H9 (cell line): Measurements from ENCODE around the gene SYAP1. TPM values are rescaled to one million over a fixed set of nuclear protein-coding genes. Genes with fewer than 3 reads are reported as not detected.

Source experiments
- DNase-seq: peaks from one replicate; pipeline ENCODE4 v3.0.0-alpha.2; 2017
- H2AFZ ChIP-seq: one replicate; pipeline ENCODE4 v1.6.1; 2013; ENCODE audit warnings: mild to moderate bottlenecking, low read length, control low read depth, moderate library complexity
- H2AK5ac ChIP-seq: 2 replicates; pipeline ENCODE4 v1.6.1; 2013; ENCODE audit warnings: low read length, control low read depth, mixed read lengths; ENCODE audit not compliant: insufficient read length
- H2BK120ac ChIP-seq: one replicate; pipeline ENCODE4 v1.6.1; 2013; ENCODE audit warnings: low read depth, mild to moderate bottlenecking, low read length, control low read depth, inconsistent platforms; ENCODE audit not compliant: poor library complexity, severe bottlenecking
- H2BK12ac ChIP-seq: 2 replicates; pipeline ENCODE4 v1.6.1; 2013; ENCODE audit warnings: low read length, control low read depth, mixed read lengths, low read depth; ENCODE audit not compliant: insufficient read length
- H2BK15ac ChIP-seq: 2 replicates; pipeline ENCODE4 v1.6.1; 2013; ENCODE audit warnings: low read depth, low read length, control low read depth
- H2BK20ac ChIP-seq: one replicate; pipeline ENCODE4 v1.6.1; 2013; ENCODE audit warnings: low read depth, mild to moderate bottlenecking, low read length, control low read depth, inconsistent platforms; ENCODE audit not compliant: poor library complexity, severe bottlenecking
- H2BK5ac ChIP-seq: 2 replicates; pipeline ENCODE4 v1.6.1; 2013; ENCODE audit warnings: low read length, control low read depth, mixed read lengths; ENCODE audit not compliant: insufficient read length
- H3K14ac ChIP-seq: 2 replicates; pipeline ENCODE4 v1.6.1; 2013; ENCODE audit warnings: low read length, control low read depth; ENCODE audit not compliant: insufficient read depth
- H3K18ac ChIP-seq: 2 replicates; pipeline ENCODE4 v1.6.1; 2013; ENCODE audit warnings: low read depth, mild to moderate bottlenecking, mixed read lengths, low read length, control low read depth; ENCODE audit not compliant: insufficient read length
- H3K23ac ChIP-seq: 2 replicates; pipeline ENCODE4 v1.6.1; 2013; ENCODE audit warnings: low read length, control low read depth, mixed read lengths, low read depth; ENCODE audit not compliant: insufficient read length
- H3K23me2 ChIP-seq: 2 replicates; pipeline ENCODE4 v1.6.1; 2013; ENCODE audit warnings: low read depth, mild to moderate bottlenecking, mixed read lengths, low read length, control low read depth; ENCODE audit not compliant: insufficient read length, poor library complexity, severe bottlenecking
- H3K27ac ChIP-seq: 2 replicates; pipeline ENCODE4 v1.5.1; 2013; ENCODE audit warnings: low read length, control low read depth, mixed read lengths, low read depth; ENCODE audit not compliant: insufficient read length
- H3K27me3 ChIP-seq: 2 replicates; pipeline ENCODE4 v1.6.1; 2013; ENCODE audit warnings: low read length, control low read depth, inconsistent platforms; ENCODE audit not compliant: insufficient read depth
- H3K4ac ChIP-seq: 2 replicates; pipeline ENCODE4 v1.6.1; 2013; ENCODE audit warnings: low read depth, mild to moderate bottlenecking, control low read depth, inconsistent platforms, low read length, moderate library complexity
- H3K4me1 ChIP-seq: 2 replicates; pipeline ENCODE4 v1.6.1; 2013; ENCODE audit warnings: low read length, control low read depth, inconsistent platforms; ENCODE audit not compliant: insufficient read depth
- H3K4me2 ChIP-seq: 2 replicates; pipeline ENCODE4 v1.6.1; 2013; ENCODE audit warnings: low read length, control low read depth, mixed read lengths; ENCODE audit not compliant: insufficient read length, insufficient read depth
- H3K56ac ChIP-seq: 2 replicates; pipeline ENCODE4 v1.6.1; 2013; ENCODE audit warnings: low read depth, mild to moderate bottlenecking, mixed read lengths, low read length, control low read depth; ENCODE audit not compliant: insufficient read length
- H3K79me1 ChIP-seq: 2 replicates; pipeline ENCODE4 v1.6.1; 2013; ENCODE audit warnings: low read depth, mild to moderate bottlenecking, moderate library complexity, low read length, control low read depth, inconsistent platforms; ENCODE audit not compliant: insufficient read depth, poor library complexity, severe bottlenecking
- H3K79me2 ChIP-seq: 2 replicates; pipeline ENCODE4 v1.6.1; 2013; ENCODE audit warnings: low read length, control low read depth, inconsistent platforms; ENCODE audit not compliant: insufficient read depth
- H3K9ac ChIP-seq: 2 replicates; pipeline ENCODE4 v1.6.1; 2013; ENCODE audit warnings: low read length, control low read depth, mixed read lengths; ENCODE audit not compliant: insufficient read length; ENCODE audit errors: extremely low read depth
- H3K9me3 ChIP-seq: one replicate; pipeline ENCODE4 v1.6.1; 2013; ENCODE audit warnings: low read depth, low read length, inconsistent platforms; ENCODE audit not compliant: control insufficient read depth
- H3T11ph ChIP-seq: one replicate; pipeline ENCODE4 v1.6.1; 2013; ENCODE audit warnings: mild to moderate bottlenecking, low read length, control low read depth, inconsistent platforms
- H4K20me1 ChIP-seq: one replicate; pipeline ENCODE4 v1.6.1; 2013; ENCODE audit not compliant: control insufficient read depth, insufficient read length, insufficient read depth
- H4K5ac ChIP-seq: 2 replicates; pipeline ENCODE4 v1.6.1; 2013; ENCODE audit warnings: low read depth, mild to moderate bottlenecking, mixed read lengths, low read length, control low read depth; ENCODE audit not compliant: insufficient read length
- H4K8ac ChIP-seq: replicated peaks from 2 replicates; pipeline ENCODE4 v1.6.1; 2013; ENCODE audit warnings: low read length, control low read depth, mixed read lengths, low read depth; ENCODE audit not compliant: insufficient read length
- H4K91ac ChIP-seq: 2 replicates; pipeline ENCODE4 v1.6.1; 2013; ENCODE audit warnings: low read depth, mild to moderate bottlenecking, moderate library complexity, mixed read lengths, low read length, control low read depth; ENCODE audit not compliant: insufficient read length
- H3K27ac Mint-ChIP-seq, 3 experiments: 2 replicates in 2 of 3; 3 replicates in 1 of 3; pipeline ENCODE4 v1.8.0; 2020 to 2021; ENCODE audit warnings: mixed read lengths in 3 of 3, mild to moderate bottlenecking in 1 of 3, moderate library complexity in 1 of 3
- H3K27me3 Mint-ChIP-seq: 2 replicates; pipeline ENCODE4 v1.8.0; 2021; ENCODE audit warnings: low read depth, mild to moderate bottlenecking, moderate library complexity, mixed read lengths
- H3K36me3 Mint-ChIP-seq, 3 experiments: 2 replicates in 2 of 3; 3 replicates in 1 of 3; pipeline ENCODE4 v1.8.0; 2020 to 2021; ENCODE audit warnings: low read depth in 3 of 3, mixed read lengths in 3 of 3; ENCODE audit not compliant: insufficient read depth in 1 of 3
- H3K4me1 Mint-ChIP-seq, 2 experiments: 2 replicates each; pipeline ENCODE4 v1.8.0; 2020; ENCODE audit warnings: mixed read lengths in 2 of 2
- H3K4me3 Mint-ChIP-seq, 2 experiments: 2 replicates in 1 of 2; 3 replicates in 1 of 2; pipeline ENCODE4 v1.8.0; 2020 to 2021; ENCODE audit warnings: mild to moderate bottlenecking in 2 of 2, mixed read lengths in 2 of 2, moderate library complexity in 1 of 2
- H3K9me3 Mint-ChIP-seq, 2 experiments: 2 replicates in 1 of 2; 3 replicates in 1 of 2; pipeline ENCODE4 v1.8.0; 2020; ENCODE audit warnings: mild to moderate bottlenecking in 2 of 2, mixed read lengths in 2 of 2, moderate library complexity in 1 of 2
- WGBS: extraction: QIAGEN DNeasy Blood & Tissue Kit; methylation state at CpG from one replicate; pipeline ENCODE4 v1.1.7; 2013; ENCODE audit warnings: missing lambda C conversion rate, low lambda C conversion rate, mixed read lengths; ENCODE audit not compliant: insufficient read length; ENCODE audit errors: extremely low coverage; 5-methylcytosine and 5-hydroxymethylcytosine counted together
- total RNA-seq: library from RNA; stranded (reverse); gene quantifications from 2 replicates; pipeline ENCODE4 v1.2.1, GENCODE V29; 2021
- TF ChIP-seq, protein P1 (sequence below): fragments of 200-600 bp; sonication (generic); conservative IDR thresholded peaks from 3 replicates; pipeline ENCODE4 v1.8.0; 2021; ENCODE audit warnings: antibody characterized with exemption, mild to moderate bottlenecking

SYAP1 gene
- total RNA-seq, 1 experiment from 2014 or later: 42.7 TPM

DNA sequence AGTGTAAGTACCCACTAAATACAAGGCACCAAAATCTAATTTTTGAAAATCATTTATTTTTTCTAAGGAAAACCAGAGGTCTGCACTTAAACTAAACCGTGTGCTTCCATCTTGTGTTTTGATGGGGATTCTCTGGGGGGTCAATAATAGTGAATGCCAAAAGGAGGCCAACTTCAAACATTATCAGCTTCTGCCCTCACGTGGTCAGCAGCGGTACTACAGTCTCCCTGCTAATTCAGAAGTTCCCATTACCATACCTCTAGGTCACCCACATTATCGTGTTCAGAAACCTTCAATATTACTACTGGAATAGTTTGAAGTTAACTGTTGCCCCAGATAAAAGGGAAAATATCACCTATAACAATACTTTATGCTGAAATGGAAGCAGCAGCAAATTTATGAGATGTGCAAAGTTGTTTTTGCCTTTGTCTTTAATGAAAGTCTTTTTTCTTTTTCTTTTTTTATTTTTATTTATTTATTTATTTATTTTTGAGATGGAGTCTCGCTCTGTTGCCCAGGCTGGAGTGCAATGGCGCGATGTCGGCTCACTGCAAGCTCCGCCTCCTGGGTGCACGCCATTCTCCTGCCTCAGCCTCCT is 24.2 kb upstream of the SYAP1 start:
- no peak overlapping the region for H3K27ac Mint-ChIP-seq
- Histone ChIP-seq H3K4ac (no peak overlapping the region), H3K4me2 (no peak overlapping the region), H3K23me2 (no peaks in the 10 kb centered on the region), H3T11ph (no peak overlapping the region), H3K79me1 (no peaks in the 10 kb centered on the region), H4K20me1 (no peaks in the 10 kb centered on the region), H3K27ac (no peak overlapping the region), H2BK120ac (no peak overlapping the region), H3K18ac (no peak overlapping the region), H2BK20ac (no peak overlapping the region), H3K23ac (no peak overlapping the region), H3K14ac (no peak overlapping the region), H2BK5ac (no peak overlapping the region), H3K79me2 (no peaks in the 10 kb centered on the region), H3K4me1 (no peaks in the 10 kb centered on the region), H2AFZ (no peak overlapping the region), H4K5ac (no peak overlapping the region), H4K8ac (no peak overlapping the region), H2AK5ac (no peak overlapping the region), H4K91ac (no peak overlapping the region), H2BK12ac (no peak overlapping the region), H3K9ac (no peak overlapping the region), H3K27me3 (no peaks in the 10 kb centered on the region), H3K9me3 (no peaks in the 10 kb centered on the region), H3K56ac (no peak overlapping the region), H2BK15ac (no peak overlapping the region)
- no peak overlapping the region for H3K4me3 Mint-ChIP-seq
- no peaks in the 10 kb centered on the region for H3K9me3 Mint-ChIP-seq
- TF ChIP-seq, protein P1, sequence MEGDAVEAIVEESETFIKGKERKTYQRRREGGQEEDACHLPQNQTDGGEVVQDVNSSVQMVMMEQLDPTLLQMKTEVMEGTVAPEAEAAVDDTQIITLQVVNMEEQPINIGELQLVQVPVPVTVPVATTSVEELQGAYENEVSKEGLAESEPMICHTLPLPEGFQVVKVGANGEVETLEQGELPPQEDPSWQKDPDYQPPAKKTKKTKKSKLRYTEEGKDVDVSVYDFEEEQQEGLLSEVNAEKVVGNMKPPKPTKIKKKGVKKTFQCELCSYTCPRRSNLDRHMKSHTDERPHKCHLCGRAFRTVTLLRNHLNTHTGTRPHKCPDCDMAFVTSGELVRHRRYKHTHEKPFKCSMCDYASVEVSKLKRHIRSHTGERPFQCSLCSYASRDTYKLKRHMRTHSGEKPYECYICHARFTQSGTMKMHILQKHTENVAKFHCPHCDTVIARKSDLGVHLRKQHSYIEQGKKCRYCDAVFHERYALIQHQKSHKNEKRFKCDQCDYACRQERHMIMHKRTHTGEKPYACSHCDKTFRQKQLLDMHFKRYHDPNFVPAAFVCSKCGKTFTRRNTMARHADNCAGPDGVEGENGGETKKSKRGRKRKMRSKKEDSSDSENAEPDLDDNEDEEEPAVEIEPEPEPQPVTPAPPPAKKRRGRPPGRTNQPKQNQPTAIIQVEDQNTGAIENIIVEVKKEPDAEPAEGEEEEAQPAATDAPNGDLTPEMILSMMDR: peak; percentile 94
- H3K27me3 Mint-ChIP-seq: no peaks in the 10 kb centered on the region
- WGBS: no CpG with 5 or more reads among the region's 10 CpGs
- DNase-seq: peak; percentile 66
- H3K4me1 Mint-ChIP-seq: 0 out of 4 replicates have a peak, but pooled peaks cover 0 to 5% of the 10 kb centered on the region in 2 experiments
- H3K36me3 Mint-ChIP-seq: peaks cover 43 to 88% (median 84%) of the 10 kb centered on the region in 3 experiments; a peak in 6 of 7 replicates
